ENCODE data around the gene TMEM213. TPM values are rescaled to one million over a fixed set of nuclear protein-coding genes. Genes with fewer than 3 reads are reported as not detected.

Gene TMEM213
- total RNA-seq, result not detected

- no peak for FAIRE-seq
Measured at GRCh38 chr7:138797715-138798320, at the start of gene TMEM213, which contains the start of gene ATP6V0A4. Gene TMEM213 (plus strand): TSS chr7:138797994. CDS start chr7:138798105, 111 bp downstream. Gene ATP6V0A4 (minus strand): TSS chr7:138798196. CDS start chr7:138771247, 26,949 bp downstream.

GRCh38 chr7:138748666-138749065 lies 49.1 kb upstream of the TMEM213 start:
- DNase-seq (ENCODE audit: low spot score in 2 of 2) (no peak), FAIRE-seq (no peak)

More at GRCh38 chr7:138797715-138798320, at the start of gene TMEM213, which contains the start of gene ATP6V0A4:
- DNase-seq (ENCODE audit: low spot score in 2 of 2), result no peak

GRCh38 chr7:138749960-138750359 lies 47.8 kb upstream of the TMEM213 start:
- FAIRE-seq, result no peak

GRCh38 chr7:138750473-138750872 lies 47.3 kb upstream of the TMEM213 start:
- DNase-seq (ENCODE audit: low spot score in 2 of 2) (no peak), FAIRE-seq (no peak)

More at GRCh38 chr7:138749960-138750359, 47.8 kb upstream of the TMEM213 start:
- no peak for DNase-seq (ENCODE audit: low spot score in 2 of 2)

GRCh38 chr7:138750901-138751464 lies 46.8 kb upstream of the TMEM213 start:
- no peak for FAIRE-seq

GRCh38 chr7:138752518-138753149 lies 45.2 kb upstream of the TMEM213 start:
- FAIRE-seq (no peak), DNase-seq (ENCODE audit: low spot score in 2 of 2) (no peak)

More at GRCh38 chr7:138750901-138751464, 46.8 kb upstream of the TMEM213 start:
- DNase-seq (ENCODE audit: low spot score in 2 of 2), result no peak

- DNase-seq (ENCODE audit: low spot score in 2 of 2) (no peak), FAIRE-seq (no peak)
Measured at GRCh38 chr7:138753150-138753518, 44.7 kb upstream of the TMEM213 start.

GRCh38 chr7:138753610-138754009 lies 44.2 kb upstream of the TMEM213 start:
- FAIRE-seq (no peak), DNase-seq (ENCODE audit: low spot score in 2 of 2) (no peak)

- no peak for FAIRE-seq
- no peak for DNase-seq (ENCODE audit: low spot score in 2 of 2)
Measured at GRCh38 chr7:138755331-138755747, 42.5 kb upstream of the TMEM213 start.

- DNase-seq (ENCODE audit: low spot score in 2 of 2) (no peak), FAIRE-seq (no peak)
Measured at GRCh38 chr7:138755842-138756590, 41.8 kb upstream of the TMEM213 start.

GRCh38 chr7:138756591-138757242 lies 41.1 kb upstream of the TMEM213 start:
- FAIRE-seq (no peak), DNase-seq (ENCODE audit: low spot score in 2 of 2) (peak in 1 of 2 donors; percentile 18)

- DNase-seq (ENCODE audit: low spot score in 2 of 2), result no peak
- FAIRE-seq, result no peak
Measured at GRCh38 chr7:138768241-138768640, 29.6 kb upstream of the TMEM213 start.

- FAIRE-seq (no peak), DNase-seq (ENCODE audit: low spot score in 2 of 2) (no peak)
Measured at GRCh38 chr7:138770904-138771303, 26.9 kb upstream of the TMEM213 start.

GRCh38 chr7:138773176-138773575 lies 24.6 kb upstream of the TMEM213 start:
- DNase-seq (ENCODE audit: low spot score in 2 of 2) (no peak), FAIRE-seq (no peak)

- no peak for DNase-seq (ENCODE audit: low spot score in 2 of 2)
- no peak for FAIRE-seq
Measured at GRCh38 chr7:138773817-138774216, 24.0 kb upstream of the TMEM213 start.

- DNase-seq (ENCODE audit: low spot score in 2 of 2), result no peak
- no peak for FAIRE-seq
Measured at GRCh38 chr7:138776166-138776833, 21.5 kb upstream of the TMEM213 start.

GRCh38 chr7:138781004-138781403 lies 16.8 kb upstream of the TMEM213 start:
- DNase-seq (ENCODE audit: low spot score in 2 of 2) (no peak), FAIRE-seq (no peak)

GRCh38 chr7:138784692-138785091 lies 13.1 kb upstream of the TMEM213 start:
- no peak for FAIRE-seq

GRCh38 chr7:138785587-138786437 lies 12.0 kb upstream of the TMEM213 start:
- FAIRE-seq (no peak), DNase-seq (ENCODE audit: low spot score in 2 of 2) (no peak)

More at GRCh38 chr7:138784692-138785091, 13.1 kb upstream of the TMEM213 start:
- no peak for DNase-seq (ENCODE audit: low spot score in 2 of 2)
